PC-3 (cell line): ENCODE data around the gene GALNT2.

Experiments
- CTCF ChIP-seq: fragments of 300-600 bp; sonication (generic); conservative IDR thresholded peaks from 2 replicates; pipeline ENCODE4 v1.5.1; 2017; ENCODE audit warnings: antibody characterized with exemption, low read depth, mild to moderate bottlenecking, low read length
- EZH2 ChIP-seq: fragments of 300-600 bp; sonication (generic); IDR thresholded peaks from one replicate; pipeline ENCODE4 v1.6.1; 2017; ENCODE audit warnings: antibody characterized with exemption, mild to moderate bottlenecking, low read length; ENCODE audit not compliant: unreplicated experiment
- EZH2phosphoT487 ChIP-seq: fragments of 300-600 bp; sonication (generic); IDR thresholded peaks from 2 replicates; pipeline ENCODE4 v1.6.1; 2018; ENCODE audit warnings: mild to moderate bottlenecking, antibody characterized with exemption, low read length, borderline replicate concordance

GRCh38 chr1:230218667-230219066 is 151.6 kb downstream of the GALNT2 start:
- TF ChIP-seq CTCF (no peak), EZH2phosphoT487 (no peak), EZH2 (no peak)
